ENCODE measurements around the gene RNF180. TPM values are rescaled to one million over a fixed set of nuclear protein-coding genes. Genes with fewer than 3 reads are reported as not detected.

Gene RNF180
- total RNA-seq (2021) (2.5 to 3.4 TPM (median 2.7 TPM) in 3 replicates), Bru-seq, nascent RNA (percentile 49 among the genes with signal in this experiment)
- long read RNA-seq, experiment 1, full-length matches to known transcripts, result 3 of 8 reads
- long read RNA-seq, experiment 1, partial matches to known transcripts, result 1 of 8 reads
- long read RNA-seq, experiment 1, other reads (novel, unspliced or antisense), result 4 of 8 reads
- long read RNA-seq, experiment 2, full-length matches to known transcripts, result 1 of 2 reads
- long read RNA-seq, experiment 2, partial matches to known transcripts, result 0 of 2 reads
- long read RNA-seq, experiment 2, other reads (novel, unspliced or antisense), result 1 of 2 reads
- long read RNA-seq, experiment 3, result 0 reads

GRCh38 chr5:64165500-64166200 lies at the start of gene RNF180:
Gene RNF180, plus strand, starts transcription at chr5:64165843. Its CDS starts 34,965 bp downstream, at chr5:64200808.
- ChIA-PET POLR2A (interaction anchor here (0.5 kb wide), 2 partner anchors 53 to 560 kb away, joined by 3 to 4 read pairs; no protein-coding TSS in a partner anchor), CTCF (interaction anchor here (1.7 kb wide), 1 partner anchor 18 kb away, joined by 11 read pairs; no protein-coding TSS in a partner anchor)
- no peaks in the 10 kb centered on the region for H3K36me3 Mint-ChIP-seq
- H3K27ac Mint-ChIP-seq, result peak within 1 kb of the TSS; percentile 54; the same call in 1 of the 2 replicates
- H3K4me1 Mint-ChIP-seq, result peaks cover 7% of the 10 kb centered on the region
- ATAC-seq (peak; percentile 91), DNase-seq (ENCODE audit: low spot score) (peak; percentile 73)
- H3K9me3 Mint-ChIP-seq, result no peaks in the 10 kb centered on the region
- H3K27me3 Mint-ChIP-seq (ENCODE audit: low read depth), result peaks cover 34% of the 10 kb centered on the region
- peak within 1 kb of the TSS; percentile 84 for H3K4me3 Mint-ChIP-seq
- TF ChIP-seq ZNF281 (CRISPR knock-in tag; IDR thresholded peaks at IDR 0.05), result no peak
- peak; percentile 25; the same call in 1 of the 2 replicates for TF ChIP-seq CREM (CRISPR knock-in tag; IDR thresholded peaks at IDR 0.05)
- no peak for TF ChIP-seq ATF3 (CRISPR knock-in tag; conservative IDR thresholded peaks at IDR 0.05)
- TF ChIP-seq ZNF423 (CRISPR knock-in tag; IDR thresholded peaks at IDR 0.05), result no peak
- TF ChIP-seq SMAD3 (CRISPR knock-in tag; IDR thresholded peaks at IDR 0.05; ENCODE audit: borderline replicate concordance), result no peak
- no peak for TF ChIP-seq ELF4 (CRISPR knock-in tag; IDR thresholded peaks at IDR 0.05; ENCODE audit: low read depth)
- TF ChIP-seq USF1 (CRISPR knock-in tag; IDR thresholded peaks at IDR 0.05), result 0 out of 2 replicates have a peak, but pooled peaks have one; percentile 33
- no peak for TF ChIP-seq ZMAT4 (CRISPR knock-in tag; IDR thresholded peaks at IDR 0.05)
- peak; percentile 30; the same call in 1 of the 2 replicates for TF ChIP-seq E2F5 (CRISPR knock-in tag; IDR thresholded peaks at IDR 0.05)
- no peak for TF ChIP-seq TP53 (CRISPR knock-in tag; IDR thresholded peaks at IDR 0.05)
- no peak for TF ChIP-seq ATF2 (CRISPR knock-in tag; IDR thresholded peaks at IDR 0.05; ENCODE audit: borderline replicate concordance, low read depth)
- TF ChIP-seq FOXP1 (CRISPR knock-in tag; IDR thresholded peaks at IDR 0.05; ENCODE audit: borderline replicate concordance), result 0 out of 2 replicates have a peak, but pooled peaks have one; percentile 41
- no peak for TF ChIP-seq ZNF317 (CRISPR knock-in tag; IDR thresholded peaks at IDR 0.05; ENCODE audit: borderline replicate concordance, low read depth)
- TF ChIP-seq HMGA2 (CRISPR knock-in tag; IDR thresholded peaks at IDR 0.05), result no peak
- 0 out of 2 replicates have a peak, but pooled peaks have one; percentile 44 for TF ChIP-seq ZNF232 (CRISPR knock-in tag; IDR thresholded peaks at IDR 0.05)
- TF ChIP-seq ZNF416 (CRISPR knock-in tag; IDR thresholded peaks at IDR 0.05), result no peak
- TF ChIP-seq ZNF138 (CRISPR knock-in tag; conservative IDR thresholded peaks at IDR 0.05), result no peak
- no peak for TF ChIP-seq PRDM15 (CRISPR knock-in tag; IDR thresholded peaks at IDR 0.05)
- peak; percentile 27; the same call in 1 of the 2 replicates for TF ChIP-seq HMGXB4 (CRISPR knock-in tag; IDR thresholded peaks at IDR 0.05)
- TF ChIP-seq MXD4 (CRISPR knock-in tag; IDR thresholded peaks at IDR 0.05; ENCODE audit: borderline replicate concordance), result no peak
- TF ChIP-seq JAZF1 (CRISPR knock-in tag; IDR thresholded peaks at IDR 0.05), result no peak
- TF ChIP-seq GTF2I (CRISPR knock-in tag; conservative IDR thresholded peaks at IDR 0.05), result no peak
- TF ChIP-seq EMX1 (CRISPR knock-in tag; IDR thresholded peaks at IDR 0.05), result no peak

All from WTC11 (cell line).